A549 (cell line): ENCODE measurements around the gene FSD2. TPM values are rescaled to one million over a fixed set of nuclear protein-coding genes. Genes with fewer than 3 reads are reported as not detected.

Source experiments
- ATAC-seq, 2 experiments: fragments of 200-7000 bp in 1 of 2; fragments of >200 bp in 1 of 2; cut with Nextera tagmentation in 1 of 2; cut with Tn5 transposase in 1 of 2; 3 replicates each; pipeline versions ENCODE4 v1.8.0 to v1.9.1; 2018 to 2020; ENCODE audit warnings: mild to moderate bottlenecking in 1 of 2, moderate library complexity in 1 of 2
- CTCF ChIA-PET: fragments of 300-600 bp; sonication (Branson Sonifier 250); formaldehyde crosslinking; extraction: SDS; loops from one replicate; lab custom pipeline; 2021; ENCODE audit warnings: antibody characterized with exemption, inconsistent platforms; lab: Yijun Ruan, JAX
- POLR2A ChIA-PET: fragments of 350-600 bp; formaldehyde crosslinking; extraction: SDS; loops from one replicate; lab custom pipeline; 2021; ENCODE audit warnings: antibody characterized with exemption, inconsistent platforms; lab: Yijun Ruan, JAX
- DNase-seq, 2 experiments: peaks; one replicate each; pipeline versions ENCODE4 v3.0.0 to v3.0.0-alpha.2; 2011 to 2016; ENCODE audit warnings: low read depth in 1 of 2, low spot score in 1 of 2
- FAIRE-seq: peaks from 2 replicates; lab custom pipeline; 2011; peaks lifted over from hg19 to GRCh38; lab: Jason Lieb, UNC
- H3K27ac ChIP-seq, 2 experiments: fragments of >200 bp; sonication (Bioruptor Twin); formaldehyde crosslinking; 3 replicates each; pipeline ENCODE4 v1.5.1; 2016 to 2017
- H3K4me1 ChIP-seq: fragments of >200 bp; sonication (Bioruptor Twin); formaldehyde crosslinking; 3 replicates; pipeline ENCODE4 v1.6.1; 2016
- H3K4me2 ChIP-seq: fragments of >200 bp; sonication (Bioruptor Twin); formaldehyde crosslinking; 3 replicates; pipeline ENCODE4 v1.6.1; 2016
- H3K4me3 ChIP-seq: fragments of >200 bp; sonication (Bioruptor Twin); formaldehyde crosslinking; 3 replicates; pipeline ENCODE4 v1.5.1; 2016
- H3K9me3 ChIP-seq: fragments of >200 bp; sonication (Bioruptor Twin); formaldehyde crosslinking; 3 replicates; pipeline ENCODE4 v1.6.1; 2016
- ATOH8 ChIP-seq: fragments of 250-450 bp; sonication (Bioruptor Pico); IDR thresholded peaks from 2 replicates; pipeline ENCODE4 v1.5.0; 2020; ENCODE audit warnings: low read depth, mild to moderate bottlenecking, moderate library complexity
- CBX2 ChIP-seq: fragments of 200-600 bp; sonication (generic); IDR thresholded peaks from 2 replicates; pipeline ENCODE4 v1.6.1; 2016; ENCODE audit warnings: low read depth, mild to moderate bottlenecking, borderline replicate concordance
- CEBPB ChIP-seq, 2 experiments: fragments of >200 bp in 1 of 2; sonication (Bioruptor Twin) in 1 of 2; formaldehyde crosslinking in 1 of 2; IDR thresholded peaks; 2 replicates each; pipeline ENCODE4 v1.6.1; 2012 to 2016
- CTCF ChIP-seq: fragments of >200 bp; sonication (Bioruptor Twin); formaldehyde crosslinking; IDR thresholded peaks from 3 replicates; pipeline ENCODE4 v1.5.1; 2016
- EHF ChIP-seq: fragments of 250-450 bp; sonication (Bioruptor Pico); IDR thresholded peaks from 2 replicates; pipeline ENCODE4 v1.5.0; 2020; ENCODE audit warnings: mild to moderate bottlenecking
- EHMT2 ChIP-seq: fragments of 200-600 bp; sonication (generic); IDR thresholded peaks from 2 replicates; pipeline ENCODE4 v1.6.1; 2016; ENCODE audit warnings: antibody characterized with exemption, low read depth, mild to moderate bottlenecking, moderate library complexity
- FOSB ChIP-seq: fragments of 250-450 bp; sonication (Bioruptor Pico); IDR thresholded peaks from 2 replicates; pipeline ENCODE4 v1.5.0; 2020; ENCODE audit warnings: mild to moderate bottlenecking, moderate library complexity
- GATA3 ChIP-seq: IDR thresholded peaks from 2 replicates; pipeline ENCODE4 v1.6.1; 2012; ENCODE audit warnings: borderline replicate concordance
- HOXA7 ChIP-seq: fragments of 250-450 bp; sonication (Bioruptor Pico); IDR thresholded peaks from 2 replicates; pipeline ENCODE4 v1.5.0; 2020; ENCODE audit warnings: mild to moderate bottlenecking, moderate library complexity
- MAFK ChIP-seq: fragments of 450-650 bp; IDR thresholded peaks from 2 replicates; pipeline ENCODE4 v1.6.1; 2014; ENCODE audit not compliant: partially characterized antibody
- MAX ChIP-seq: IDR thresholded peaks from 2 replicates; pipeline ENCODE4 v1.6.1; 2012
- MAZ ChIP-seq: fragments of 150-350 bp; IDR thresholded peaks from 2 replicates; pipeline ENCODE4 v1.6.1; 2014; ENCODE audit warnings: antibody characterized with exemption, low read depth, low read length, borderline replicate concordance
- MYC ChIP-seq: IDR thresholded peaks from 2 replicates; pipeline ENCODE4 v1.6.1; 2012; ENCODE audit warnings: mild to moderate bottlenecking, inconsistent platforms, low read length, improper control_type of control experiment, borderline replicate concordance
- NFE2L2 ChIP-seq: fragments of 150-350 bp; conservative IDR thresholded peaks from 2 replicates; pipeline ENCODE4 v1.6.1; 2014; ENCODE audit warnings: low read length
- RARB ChIP-seq: fragments of 250-450 bp; sonication (Bioruptor Pico); IDR thresholded peaks from 2 replicates; pipeline ENCODE4 v1.8.0; 2021; ENCODE audit warnings: mild to moderate bottlenecking, moderate library complexity
- REST ChIP-seq: fragments of 200-600 bp; sonication (generic); IDR thresholded peaks from 2 replicates; pipeline ENCODE4 v1.6.1; 2016; ENCODE audit warnings: antibody characterized with exemption, mild to moderate bottlenecking, moderate library complexity
- SREBF2 ChIP-seq: fragments of 450-650 bp; IDR thresholded peaks from 2 replicates; pipeline ENCODE4 v1.6.1; 2014; ENCODE audit warnings: mild to moderate bottlenecking, moderate library complexity
- TP53 ChIP-seq: fragments of 250-450 bp; sonication (Bioruptor Pico); IDR thresholded peaks from 2 replicates; pipeline ENCODE4 v1.5.0; 2021; ENCODE audit warnings: mild to moderate bottlenecking, moderate library complexity
- ZC3H11A ChIP-seq: fragments of 450-650 bp; IDR thresholded peaks from 2 replicates; pipeline ENCODE4 v1.6.1; 2014; ENCODE audit warnings: antibody characterized with exemption, mild to moderate bottlenecking
- ZFP36 ChIP-seq: fragments of 450-650 bp; IDR thresholded peaks from 2 replicates; pipeline ENCODE4 v1.6.1; 2014; ENCODE audit warnings: borderline replicate concordance; ENCODE audit not compliant: partially characterized antibody
- WGBS: methylation state at CpG from one replicate; pipeline ENCODE4 v1.1.6; 2017; ENCODE audit errors: missing lambda C conversion rate; 5-methylcytosine and 5-hydroxymethylcytosine counted together
- polyA plus RNA-seq, 4 experiments: library from polyadenylated mRNA; depleted of rRNA in 3 of 4; stranded (reverse); fragments of >200 nt; fragmentation: RNase III in 1 of 4; extraction: RNeasy Plus Mini Kit Qiagen cat#74134 plus additional on column Dnase treatment in 1 of 4; gene quantifications; 2 replicates in 3 of 4; 3 replicates in 1 of 4; pipeline ENCODE4 v1.2.3, GENCODE V29; 2011 to 2017

The FSD2 gene
- polyA plus RNA-seq, 2 of the 4 experiments (the other 2 are of a cell fraction), result not detected

GRCh38 chr15:82778755-82779154 is 27.1 kb downstream of the FSD2 start (continued):
- TF ChIP-seq EHMT2, result no peak

- Histone ChIP-seq H3K4me3 (no peak overlapping the region), H3K9me3 (no peaks in the 10 kb centered on the region; the same call in 2 of the 3 replicates), H3K4me2 (no peak overlapping the region), H3K27ac (no peak overlapping the region)
- CTCF ChIA-PET, result interaction anchor here (2.1 kb wide), 1 partner anchor 11 kb away, joined by 6 read pairs; no protein-coding TSS in a partner anchor
- FAIRE-seq (no peak), DNase-seq (no peak), ATAC-seq (no peak)
- WGBS, result 76% methylated on average over 7 of the region's 7 CpGs
- TF ChIP-seq MAFK, result no peak
- no peak for TF ChIP-seq ZC3H11A
- TF ChIP-seq RARB (CRISPR knock-in tag), result no peak
- no peak for TF ChIP-seq GATA3
- no peak for TF ChIP-seq EHF (CRISPR knock-in tag)
- TF ChIP-seq HOXA7, result no peak
- no peak for TF ChIP-seq SREBF2
- no peak for TF ChIP-seq FOSB (CRISPR knock-in tag)
- no peak for TF ChIP-seq REST
- no peak for TF ChIP-seq ATOH8 (CRISPR knock-in tag)
- no peak for TF ChIP-seq CTCF
- TF ChIP-seq CEBPB (IDR thresholded peaks at IDR 0.05), result no peak
- TF ChIP-seq CBX2, result no peak
- TF ChIP-seq MAX, result no peak
- no peak for TF ChIP-seq MYC
- no peak for TF ChIP-seq NFE2L2
- TF ChIP-seq TP53, result no peak
- no peak for TF ChIP-seq ZFP36
- TF ChIP-seq MAZ, result no peak
- TF ChIP-seq, all 56 proteins: peak for 0
- H3K4me1 ChIP-seq, result no peaks in the 10 kb centered on the region
- POLR2A ChIA-PET, result interaction anchor here (1.3 kb wide), 1 partner anchor 24 kb away, joined by 6 read pairs; no protein-coding TSS in a partner anchor
Observed at GRCh38 chr15:82774496-82774895, 31.4 kb downstream of the FSD2 start.
